Measurements from ENCODE around the gene TMUB2. TPM values are rescaled to one million over a fixed set of nuclear protein-coding genes. Genes with fewer than 3 reads are reported as not detected.

Gene TMUB2
- total and polyA plus RNA-seq, 2 of the 13 experiments (the other 11 are each of a cell fraction or from before 2014, with no cell fraction given), result 26.9 to 50.8 TPM

- no peak for TF ChIP-seq XRCC5 (optimal IDR thresholded peaks at IDR 0.05; ENCODE audit: low read length)
- TF ChIP-seq ZNF503 (CRISPR knock-in tag; IDR thresholded peaks at IDR 0.05), result peak; percentile 25; the same call in 1 of the 2 replicates
- no peak for TF ChIP-seq ZFP36L1 (CRISPR knock-in tag; IDR thresholded peaks at IDR 0.05)
- TF ChIP-seq, protein P1, sequence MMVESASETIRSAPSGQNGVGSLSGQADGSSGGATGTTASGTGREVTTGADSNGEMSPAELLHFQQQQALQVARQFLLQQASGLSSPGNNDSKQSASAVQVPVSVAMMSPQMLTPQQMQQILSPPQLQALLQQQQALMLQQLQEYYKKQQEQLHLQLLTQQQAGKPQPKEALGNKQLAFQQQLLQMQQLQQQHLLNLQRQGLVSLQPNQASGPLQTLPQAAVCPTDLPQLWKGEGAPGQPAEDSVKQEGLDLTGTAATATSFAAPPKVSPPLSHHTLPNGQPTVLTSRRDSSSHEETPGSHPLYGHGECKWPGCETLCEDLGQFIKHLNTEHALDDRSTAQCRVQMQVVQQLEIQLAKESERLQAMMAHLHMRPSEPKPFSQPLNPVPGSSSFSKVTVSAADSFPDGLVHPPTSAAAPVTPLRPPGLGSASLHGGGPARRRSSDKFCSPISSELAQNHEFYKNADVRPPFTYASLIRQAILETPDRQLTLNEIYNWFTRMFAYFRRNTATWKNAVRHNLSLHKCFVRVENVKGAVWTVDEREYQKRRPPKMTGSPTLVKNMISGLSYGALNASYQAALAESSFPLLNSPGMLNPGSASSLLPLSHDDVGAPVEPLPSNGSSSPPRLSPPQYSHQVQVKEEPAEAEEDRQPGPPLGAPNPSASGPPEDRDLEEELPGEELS (CRISPR knock-in tag; IDR thresholded peaks at IDR 0.05), result 0 out of 2 replicates have a peak, but pooled peaks have one; percentile 11
- no peak for TF ChIP-seq KLF13 (CRISPR knock-in tag; IDR thresholded peaks at IDR 0.05)
- peak; percentile 82; the same call in 1 of the 2 replicates for TF ChIP-seq MAX (IDR thresholded peaks at IDR 0.05)
- TF ChIP-seq JARID2 (CRISPR knock-in tag; IDR thresholded peaks at IDR 0.05; ENCODE audit: insufficient replicate concordance), result no peak
- TF ChIP-seq NR2F2 (IDR thresholded peaks at IDR 0.05; ENCODE audit: borderline replicate concordance, low read depth), result no peak
- peak; percentile 98 for TF ChIP-seq HNRNPK (IDR thresholded peaks at IDR 0.05; ENCODE audit: low read depth, low read length, poor library complexity, severe bottlenecking)
- TF ChIP-seq AKAP8 (CRISPR knock-in tag; IDR thresholded peaks at IDR 0.05), result no peak
- peak; percentile 23; the same call in 1 of the 2 replicates for TF ChIP-seq FOXK1 (CRISPR knock-in tag; IDR thresholded peaks at IDR 0.05; ENCODE audit: borderline replicate concordance, low read depth)
- TF ChIP-seq, protein P2, sequence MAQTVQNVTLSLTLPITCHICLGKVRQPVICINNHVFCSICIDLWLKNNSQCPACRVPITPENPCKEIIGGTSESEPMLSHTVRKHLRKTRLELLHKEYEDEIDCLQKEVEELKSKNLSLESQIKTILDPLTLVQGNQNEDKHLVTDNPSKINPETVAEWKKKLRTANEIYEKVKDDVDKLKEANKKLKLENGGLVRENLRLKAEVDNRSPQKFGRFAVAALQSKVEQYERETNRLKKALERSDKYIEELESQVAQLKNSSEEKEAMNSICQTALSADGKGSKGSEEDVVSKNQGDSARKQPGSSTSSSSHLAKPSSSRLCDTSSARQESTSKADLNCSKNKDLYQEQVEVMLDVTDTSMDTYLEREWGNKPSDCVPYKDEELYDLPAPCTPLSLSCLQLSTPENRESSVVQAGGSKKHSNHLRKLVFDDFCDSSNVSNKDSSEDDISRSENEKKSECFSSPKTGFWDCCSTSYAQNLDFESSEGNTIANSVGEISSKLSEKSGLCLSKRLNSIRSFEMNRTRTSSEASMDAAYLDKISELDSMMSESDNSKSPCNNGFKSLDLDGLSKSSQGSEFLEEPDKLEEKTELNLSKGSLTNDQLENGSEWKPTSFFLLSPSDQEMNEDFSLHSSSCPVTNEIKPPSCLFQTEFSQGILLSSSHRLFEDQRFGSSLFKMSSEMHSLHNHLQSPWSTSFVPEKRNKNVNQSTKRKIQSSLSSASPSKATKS (CRISPR knock-in tag; IDR thresholded peaks at IDR 0.05), result no peak
- 0 out of 2 replicates have a peak, but pooled peaks have one; percentile 3 for TF ChIP-seq CEBPG (CRISPR knock-in tag; IDR thresholded peaks at IDR 0.05)
- 0 out of 2 replicates have a peak, but pooled peaks have one; percentile 35 for TF ChIP-seq TBX2 (CRISPR knock-in tag; IDR thresholded peaks at IDR 0.05; ENCODE audit: borderline replicate concordance)
- peak; percentile 56; the same call in 1 of the 2 replicates for TF ChIP-seq KDM4B (CRISPR knock-in tag; IDR thresholded peaks at IDR 0.05)
- TF ChIP-seq ZNF775 (CRISPR knock-in tag; IDR thresholded peaks at IDR 0.05; ENCODE audit: borderline replicate concordance), result no peak
- TF ChIP-seq GZF1 (CRISPR knock-in tag; IDR thresholded peaks at IDR 0.05), result no peak
- no peak for TF ChIP-seq ZNF160 (CRISPR knock-in tag; IDR thresholded peaks at IDR 0.05)
- TF ChIP-seq NFIC (IDR thresholded peaks at IDR 0.05; ENCODE audit: low read length), result no peak
- no peak for TF ChIP-seq PCBP1 (IDR thresholded peaks at IDR 0.05; ENCODE audit: borderline replicate concordance, low read depth, low read length)
- no peak for TF ChIP-seq ZNF75D (CRISPR knock-in tag; IDR thresholded peaks at IDR 0.05; ENCODE audit: borderline replicate concordance)
- TF ChIP-seq SP4 (CRISPR knock-in tag; IDR thresholded peaks at IDR 0.05), result peak; percentile 97
- no peak for TF ChIP-seq ZNF563 (CRISPR knock-in tag; IDR thresholded peaks at IDR 0.05)
Observed at GRCh38 chr17:44199553-44200477, 13.0 kb downstream of the TMUB2 start, which contains the start of gene ATXN7L3 (continued).

All from HepG2 (cell line).